Nucleus accumbens (tissue), 56 donors: Measurements from ENCODE around the gene MYO1D.
"Not testable (repeated sequence)": the region's sequence is repeated elsewhere in the genome, so short reads cannot be mapped to it uniquely, and the experiment has no call there.

ENCODE experiments used
- DNase-seq, 56 donors: peaks; one replicate each; lab custom pipeline; 2025; lab: John Stamatoyannopoulos, UW

The MYO1D gene

DNA sequence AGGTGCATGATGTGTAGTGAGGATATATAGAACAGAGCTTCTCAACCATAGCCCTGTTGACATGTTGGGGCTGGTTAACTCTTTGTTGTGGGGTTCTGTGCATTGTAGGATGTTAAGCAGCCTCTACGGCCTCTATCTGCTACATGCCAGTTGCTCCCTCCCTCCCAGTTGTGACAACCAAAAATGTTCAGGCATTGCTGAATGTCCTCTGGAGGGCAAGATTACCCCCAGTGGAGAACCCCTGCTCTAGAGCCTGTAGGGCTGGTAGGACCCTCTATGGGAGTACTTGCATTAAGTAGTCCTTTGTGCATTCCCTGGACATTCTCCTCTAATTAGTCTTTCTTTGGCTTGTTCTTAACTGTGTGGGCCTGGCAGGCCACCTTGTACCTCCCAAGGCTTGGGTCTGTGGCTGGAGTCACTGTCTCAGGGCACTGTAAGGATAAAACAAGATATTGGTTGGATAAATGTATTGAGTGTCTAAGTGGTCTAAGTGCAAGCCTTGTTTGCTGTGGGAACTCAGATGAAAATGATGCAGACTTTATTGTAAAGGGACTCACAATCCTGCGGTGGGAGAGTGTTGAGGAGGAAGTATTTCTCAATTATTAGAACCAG lies 19.8 kb upstream of the MYO1D start:
- DNase-seq: no peak

- no peak for DNase-seq
These were observed 17.3 kb upstream of the MYO1D start for GRCh38 chr17:32894245-32894644.

DNA sequence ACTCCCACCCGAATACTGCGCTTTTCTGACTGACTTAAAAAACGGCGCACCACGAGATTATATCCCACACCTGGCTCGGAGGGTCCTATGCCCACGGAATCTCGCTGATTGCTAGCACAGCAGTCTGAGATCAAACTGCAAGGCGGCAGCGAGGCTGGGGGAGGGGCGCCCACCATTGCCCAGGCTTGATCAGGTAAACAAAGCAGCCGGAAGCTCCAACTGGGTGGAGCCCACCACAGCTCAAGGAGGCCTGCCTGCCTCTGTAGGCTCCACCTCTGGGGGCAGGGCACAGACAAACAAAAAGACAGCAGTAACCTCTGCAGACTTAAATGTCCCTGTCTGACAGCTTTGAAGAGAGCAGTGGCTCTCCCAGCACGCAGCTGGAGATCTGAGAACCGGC lies 10.5 kb upstream of the MYO1D start:
- not testable (repeated sequence) for DNase-seq

DNA sequence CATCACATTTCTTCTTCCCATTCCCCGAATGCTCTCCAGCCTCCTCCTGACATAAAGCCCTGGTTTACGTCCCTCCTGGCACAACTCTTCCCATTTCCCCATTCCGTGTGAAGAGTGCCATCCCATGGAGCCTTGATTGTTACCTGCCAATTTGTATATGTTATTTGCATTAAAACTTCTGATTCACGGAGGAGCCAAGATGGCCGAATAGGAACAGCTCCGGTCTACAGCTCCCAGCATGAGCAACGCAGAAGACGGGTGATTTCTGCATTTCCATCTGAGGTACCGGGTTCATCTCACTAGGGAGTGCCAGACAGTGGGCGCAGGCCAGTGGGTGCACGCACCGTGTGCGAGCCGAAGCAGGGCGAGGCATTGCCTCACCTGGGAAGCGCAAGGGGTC lies 10.0 kb upstream of the MYO1D start:
- not testable (repeated sequence) for DNase-seq

DNA sequence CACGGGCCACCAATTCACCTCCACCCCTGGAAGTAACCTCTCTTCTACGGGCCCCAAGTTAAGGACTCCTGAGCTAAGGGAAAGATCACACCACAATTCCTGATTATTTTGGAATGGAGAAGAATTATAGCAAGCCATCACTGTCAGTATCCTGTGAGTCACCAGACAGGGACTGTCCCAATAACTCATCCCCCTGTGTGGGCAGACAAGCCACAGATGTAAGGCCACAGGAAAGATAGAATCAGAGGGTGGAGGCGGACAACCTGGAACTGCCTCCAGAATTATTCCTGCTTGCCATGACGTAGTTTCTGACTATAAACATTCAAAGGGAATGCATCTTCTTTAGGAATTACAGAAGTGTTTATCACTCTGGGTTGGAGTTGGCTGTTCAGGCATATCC lies 5.8 kb upstream of the MYO1D start:
- no peak for DNase-seq

GRCh38 chr17:32882029-32882428 lies 5.1 kb upstream of the MYO1D start:
- no peak for DNase-seq

- DNase-seq: no peak
These were observed 3.9 kb upstream of the MYO1D start for GRCh38 chr17:32880671-32881453.

GRCh38 chr17:32879134-32879533 lies 2.2 kb upstream of the MYO1D start:
- DNase-seq: no peak

- DNase-seq: no peak
These were observed 1.3 kb upstream of the MYO1D start for GRCh38 chr17:32878211-32878610.

- DNase-seq: peak in 53 of 56 donors; percentile 14 to 90 (median 74)
These were observed 340 bp upstream of the MYO1D start for GRCh38 chr17:32877164-32877764.

GRCh38 chr17:32875923-32876416 lies 954 bp downstream of the MYO1D start:
- peak in 1 of 56 donors; percentile 8 for DNase-seq

- no peak for DNase-seq
These were observed 1.6 kb downstream of the MYO1D start for GRCh38 chr17:32875230-32875917.

DNA sequence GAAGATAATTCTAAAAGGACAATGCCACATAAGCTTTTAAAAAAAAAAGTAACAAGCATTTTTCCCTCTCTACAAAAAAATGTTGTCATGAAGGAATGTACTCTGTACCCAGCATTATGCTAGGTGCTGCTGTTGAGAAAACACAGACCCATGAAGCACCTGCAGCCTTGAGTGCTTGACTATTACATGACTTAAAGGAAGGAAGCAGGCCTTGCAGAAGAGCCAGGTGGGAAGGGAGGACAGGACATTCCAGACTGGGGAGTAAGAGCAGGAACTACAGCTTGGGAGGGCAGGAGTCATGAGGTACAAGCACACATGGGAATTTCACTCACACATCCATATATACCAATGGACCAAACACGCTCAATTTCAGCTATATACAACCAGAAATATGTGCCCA lies 3.8 kb downstream of the MYO1D start:
- DNase-seq: no peak

DNA sequence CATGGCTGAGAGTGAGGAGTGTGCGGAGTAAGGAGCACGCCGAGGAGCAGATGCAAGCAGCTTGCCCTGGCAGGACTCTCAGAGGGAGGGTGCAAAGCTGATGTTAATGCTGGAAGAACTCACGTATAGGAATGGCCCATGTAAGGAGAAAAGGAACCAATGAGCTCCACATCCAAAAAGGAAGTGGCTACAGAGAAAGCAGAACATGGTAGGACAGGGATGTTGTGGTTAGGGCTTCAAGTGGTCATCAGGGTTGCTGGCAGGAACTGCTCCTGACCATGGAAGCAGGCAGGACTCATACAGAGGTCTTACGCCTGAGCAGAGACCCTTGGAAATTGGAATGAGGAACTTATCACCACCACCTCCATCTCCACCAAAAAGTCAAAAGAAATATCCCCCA lies 5.2 kb downstream of the MYO1D start:
- DNase-seq: peak in 7 of 56 donors; percentile 1 to 25 (median 7)

GRCh38 chr17:32870969-32871368 lies 6.0 kb downstream of the MYO1D start:
- DNase-seq: no peak

DNA sequence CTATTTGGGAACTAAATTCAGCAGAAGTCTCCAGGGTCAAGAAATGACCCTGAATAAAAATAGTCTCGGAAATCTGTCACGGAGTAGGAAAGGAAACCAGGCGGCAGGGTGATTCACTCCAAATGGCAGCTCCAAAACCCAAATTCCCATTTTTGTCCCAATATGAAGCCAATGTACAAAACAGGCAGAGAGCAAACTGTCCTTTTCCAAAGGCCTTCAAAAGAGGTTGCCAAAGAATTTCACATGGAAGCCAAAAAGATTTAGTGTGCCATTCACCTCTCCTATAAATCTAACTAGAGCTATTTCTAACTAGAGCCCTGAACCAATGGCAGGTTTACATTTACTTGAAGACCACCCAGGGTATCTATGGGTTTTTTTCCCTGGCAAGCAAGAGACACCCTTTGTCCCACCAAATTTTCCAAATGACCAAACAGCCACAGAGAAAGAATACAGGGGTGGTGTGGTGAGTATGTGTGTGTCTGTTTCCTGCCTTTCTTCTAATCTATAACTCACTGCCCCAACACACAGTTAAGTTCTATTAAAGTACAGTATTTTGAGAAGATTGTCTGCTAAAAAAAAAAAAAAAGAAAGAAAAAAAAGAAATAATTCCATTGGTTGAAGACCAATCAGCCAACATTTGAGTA lies 6.8 kb downstream of the MYO1D start:
- no peak for DNase-seq

GRCh38 chr17:32869345-32870026 lies 7.4 kb downstream of the MYO1D start:
- DNase-seq: no peak

GRCh38 chr17:32865141-32865540 lies 11.8 kb downstream of the MYO1D start:
- peak in 2 of 56 donors; percentile 1 to 5 for DNase-seq

- DNase-seq: no peak
These were observed 13.4 kb downstream of the MYO1D start for GRCh38 chr17:32863559-32863958.

GRCh38 chr17:32862940-32863339 lies 14.0 kb downstream of the MYO1D start:
- no peak for DNase-seq
